HT-29 (cell line): Measurements from ENCODE around the gene PPP6C. TPM values are rescaled to one million over a fixed set of nuclear protein-coding genes. Genes with fewer than 3 reads are reported as not detected.

ENCODE experiments used
- DNase-seq: peaks from one replicate; pipeline ENCODE4 v3.0.0-alpha.2; 2015; ENCODE audit warnings: low spot score
- total RNA-seq: library from RNA; depleted of rRNA; stranded (reverse); fragments of >200 nt; shearing (Covaris generic); gene quantifications from 2 replicates; pipeline ENCODE4 v1.2.3, GENCODE V29; 2014; rRNA removed

Gene PPP6C
- total RNA-seq, 1 experiment from 2014 or later, result 13.1 TPM

DNA sequence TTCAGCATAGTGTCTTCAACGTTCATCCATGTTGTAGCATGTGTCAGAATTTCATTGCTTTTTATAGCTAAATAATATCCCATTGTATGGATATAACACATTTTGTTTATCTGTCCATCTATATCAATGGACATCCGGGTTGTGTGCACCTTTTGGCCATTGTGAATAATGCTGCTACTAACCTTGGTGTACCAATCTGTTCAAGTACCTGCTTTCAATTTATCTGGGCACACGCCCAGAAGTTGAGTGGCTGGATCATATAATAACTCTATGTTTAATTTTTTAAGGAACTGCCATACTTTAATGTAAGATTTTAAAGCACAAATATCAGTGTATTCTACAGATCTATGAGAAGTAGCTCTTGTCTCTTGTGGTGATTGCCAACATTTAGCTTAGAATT, 89.8 kb downstream of the PPP6C start:
- DNase-seq, result no peak

Other genes starting within 250 kb of the PPP6C start
- 5.0 and 5.4 TPM in 2 replicates for gene GOLGA1, start 248.7 kb downstream of the PPP6C start, total RNA-seq
- gene SCAI, start 46.3 kb downstream of the PPP6C start, total RNA-seq, result 3.9 and 5.3 TPM in 2 replicates
- 26.0 and 29.1 TPM in 2 replicates for gene RABEPK, start 10.7 kb upstream of the PPP6C start, total RNA-seq
- gene HSPA5, start 51.5 kb upstream of the PPP6C start, total RNA-seq, result 46.5 and 48.0 TPM in 2 replicates
- 19.1 and 22.9 TPM in 2 replicates for gene GAPVD1, start 72.0 kb upstream of the PPP6C start, total RNA-seq